Esophagus muscularis mucosa (tissue), 4 donors: ENCODE data around the gene PCDHB7. TPM values are rescaled to one million over a fixed set of nuclear protein-coding genes. Genes with fewer than 3 reads are reported as not detected.
A peak's percentile ranks its signal among the peaks of the same experiment; 100 is the strongest.
"Not testable (repeated sequence)": the region's sequence is repeated elsewhere in the genome, so short reads cannot be mapped to it uniquely, and the experiment has no call there.

Experiments used
- DNase-seq: peaks from one replicate; pipeline ENCODE4 v3.0.0-alpha.2; 2017; ENCODE audit errors: extremely low spot score
- H3K27ac ChIP-seq, 4 donors: fragments of 200-600 bp; sonication (generic); replicated peaks in 1 of 4; 1 replicate in 3 of 4; 2 replicates in 1 of 4; pipeline ENCODE4 v1.5.1; 2016 to 2019; ENCODE audit warnings: mild to moderate bottlenecking in 1 of 4
- H3K27me3 ChIP-seq, 4 donors: fragments of 200-600 bp; sonication (generic); one replicate each; pipeline versions ENCODE4 v1.5.1 to v1.6.0; 2016 to 2019
- H3K36me3 ChIP-seq, 4 donors: fragments of 200-600 bp; sonication (generic); one replicate each; pipeline ENCODE4 v1.5.1; 2016 to 2019
- H3K4me1 ChIP-seq, 4 donors: fragments of 200-600 bp; sonication (generic); one replicate each; pipeline ENCODE4 v1.5.1; 2016 to 2019
- H3K4me3 ChIP-seq, 4 donors: fragments of 200-600 bp; sonication (generic); 1 replicate in 2 of 4; 2 replicates in 2 of 4; pipeline ENCODE4 v1.5.1; 2016 to 2019; ENCODE audit warnings: mild to moderate bottlenecking in 4 of 4, moderate library complexity in 1 of 4
- H3K9me3 ChIP-seq, 4 donors: fragments of 200-600 bp; sonication (generic); 1 replicate in 3 of 4; 2 replicates in 1 of 4; pipeline ENCODE4 v1.5.1; 2016 to 2019
- CTCF ChIP-seq, 3 experiments: fragments of 200-600 bp in 2 of 3; fragments of 450-650 bp in 1 of 3; sonication (generic) in 2 of 3; IDR thresholded peaks; one replicate each; pipeline ENCODE4 v1.5.1; 2017 to 2019; ENCODE audit warnings: antibody characterized with exemption in 3 of 3, mild to moderate bottlenecking in 2 of 3, moderate library complexity in 1 of 3
- EP300 ChIP-seq: sonication (generic); formaldehyde crosslinking; IDR thresholded peaks from one replicate; pipeline ENCODE4 v1.6.1; 2017; ENCODE audit warnings: antibody characterized with exemption
- POLR2A ChIP-seq: fragments of 450-650 bp; IDR thresholded peaks from one replicate; pipeline ENCODE4 v1.6.1; 2017; ENCODE audit warnings: antibody characterized with exemption, moderate library complexity, mild to moderate bottlenecking, low read depth
- POLR2AphosphoS5 ChIP-seq, 2 donors: sonication (generic); formaldehyde crosslinking; IDR thresholded peaks; one replicate each; pipeline ENCODE4 v1.6.1; 2017; ENCODE audit warnings: antibody characterized with exemption in 2 of 2
- WGBS: methylation state at CpG from one replicate; pipeline ENCODE4 v1.1.5; 2018; 5-methylcytosine and 5-hydroxymethylcytosine counted together
- intact Hi-C: fragments of 100-400 bp; cut with DNase I; formaldehyde crosslinking; loops from one replicate; pipeline ENCODE4 v1.15.1; 2023
- total RNA-seq, 4 donors: library from RNA; depleted of rRNA; stranded (reverse); fragments of >200 nt; gene quantifications; one replicate each; pipeline versions ENCODE4 v1.1.0 to v1.2.1, GENCODE V29; 2016

Gene PCDHB7
- total RNA-seq, 4 donors from 2014 or later = 1.1 to 2.9 (median 2.5) TPM

GRCh38 chr5:141180313-141180712 is 7.9 kb downstream of the PCDHB7 start:
- H3K9me3 ChIP-seq = peaks cover 0 to 82% (median 52%) of the 10 kb centered on the region in 4 donors
- WGBS = 63% methylated on average over 1 of the region's 1 CpG
- TF ChIP-seq CTCF (IDR thresholded peaks at IDR 0.05) (no peak), POLR2AphosphoS5 (IDR thresholded peaks at IDR 0.05) (no peak), EP300 (no peak), POLR2A (no peak)
- H3K4me3 ChIP-seq = no peak overlapping the region
- H3K27ac ChIP-seq = no peak overlapping the region
- DNase-seq = no peak
- H3K36me3 ChIP-seq = no peaks in the 10 kb centered on the region
- intact Hi-C loops = no loop called here
- H3K27me3 ChIP-seq = peaks cover 0 to 79% (median 2%) of the 10 kb centered on the region in 4 donors
- no peaks in the 10 kb centered on the region for H3K4me1 ChIP-seq

DNA sequence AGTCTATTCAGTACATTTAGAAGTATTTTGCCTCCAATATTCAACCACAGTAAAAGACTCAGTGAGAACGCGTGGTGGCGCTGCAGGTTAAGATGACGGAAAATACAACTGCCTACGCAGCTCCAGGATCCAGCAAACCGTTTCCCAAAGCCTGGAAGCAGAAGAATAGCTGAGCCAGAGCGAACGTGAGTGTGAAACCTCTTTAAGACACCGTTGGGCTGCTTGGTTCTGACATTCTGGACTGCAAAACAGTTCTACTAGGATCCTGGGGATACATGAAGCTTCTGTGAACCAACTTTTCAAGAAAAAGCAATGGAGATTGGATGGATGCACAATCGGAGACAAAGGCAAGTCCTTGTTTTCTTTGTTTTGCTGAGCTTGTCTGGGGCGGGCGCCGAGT is 9.8 kb downstream of the PCDHB7 start, which contains the start of gene PCDHB16:
TSS of gene PCDHB16 (plus strand) at position 140 of the 400 bp plus-strand sequence. CDS start at position 313, 173 bp downstream.
- Histone ChIP-seq H3K36me3 (peaks cover 0 to 3% (median 0%) of the 10 kb centered on the region in 4 donors), H3K27me3 (peaks cover 0 to 76% (median 2%) of the 10 kb centered on the region in 4 donors), H3K27ac (peak within 1 kb of the TSS; percentile 24 to 48 (median 30)), H3K4me3 (peak within 1 kb of the TSS; percentile 40 to 52 (median 43)), H3K4me1 (no peaks in the 10 kb centered on the region), H3K9me3 (peaks cover 0 to 80% (median 48%) of the 10 kb centered on the region in 4 donors)
- peak; percentile 36 to 42 (median 37) for TF ChIP-seq CTCF (IDR thresholded peaks at IDR 0.05)
- peak in 1 of 2 donors; percentile 8 for TF ChIP-seq POLR2AphosphoS5 (IDR thresholded peaks at IDR 0.05)
- no peak for TF ChIP-seq EP300
- no peak for DNase-seq
- 8% methylated on average over 13 of the region's 13 CpGs for WGBS
- intact Hi-C loops = no loop called here

- DNase-seq, H3K36me3 ChIP-seq, intact Hi-C loops, H3K27ac ChIP-seq, H3K4me3 ChIP-seq, H3K4me1 ChIP-seq: not testable (repeated sequence)
- 30% methylated on average over 7 of the region's 69 CpGs for WGBS
- H3K27me3 ChIP-seq = peaks cover 0 to 75% (median 2%) of the 10 kb centered on the region in 4 donors
- H3K9me3 ChIP-seq = peaks cover 0 to 79% (median 49%) of the 10 kb centered on the region in 4 donors
Observed at GRCh38 chr5:141184117-141184855, 11.8 kb downstream of the PCDHB7 start.

GRCh38 chr5:141186897-141187512 is 14.6 kb downstream of the PCDHB7 start, which contains the start of gene PCDHB9:
PCDHB9 (plus strand) TSS chr5:141187161; CDS start chr5:141187319, 158 bp downstream.
- DNase-seq = no peak
- H3K27me3 ChIP-seq = peaks cover 0 to 61% (median 0%) of the 10 kb centered on the region in 4 donors
- H3K27ac ChIP-seq = no peak within 1 kb of the TSS
- peak within 1 kb of the TSS in 1 of 4 donors; percentile 40 for H3K4me3 ChIP-seq
- peaks cover 0 to 88% (median 65%) of the 10 kb centered on the region in 4 donors for H3K9me3 ChIP-seq
- WGBS = 17% methylated on average over 9 of the region's 9 CpGs
- intact Hi-C loops = no loop called here
- no peaks in the 10 kb centered on the region for H3K4me1 ChIP-seq
- TF ChIP-seq CTCF (IDR thresholded peaks at IDR 0.05) = peak in 2 of 3 experiments; percentile 5 to 35
- no peak for TF ChIP-seq POLR2A
- peaks cover 0 to 3% (median 0%) of the 10 kb centered on the region in 4 donors for H3K36me3 ChIP-seq

GRCh38 chr5:141188682-141189081 is 16.2 kb downstream of the PCDHB7 start:
- H3K36me3 ChIP-seq, DNase-seq, H3K4me1 ChIP-seq, H3K4me3 ChIP-seq, H3K27ac ChIP-seq, intact Hi-C loops: not testable (repeated sequence)
- H3K27me3 ChIP-seq = peaks cover 0 to 44% (median 0%) of the 10 kb centered on the region in 4 donors
- 23% methylated on average over 21 of the region's 37 CpGs for WGBS
- peaks cover 0 to 86% (median 63%) of the 10 kb centered on the region in 4 donors for H3K9me3 ChIP-seq

GRCh38 chr5:141189131-141189530 is 16.7 kb downstream of the PCDHB7 start:
- intact Hi-C loops, H3K36me3 ChIP-seq, H3K27ac ChIP-seq, H3K4me1 ChIP-seq, H3K4me3 ChIP-seq, DNase-seq: not testable (repeated sequence)
- Histone ChIP-seq H3K27me3 (peaks cover 0 to 41% (median 0%) of the 10 kb centered on the region in 4 donors), H3K9me3 (peaks cover 0 to 84% (median 62%) of the 10 kb centered on the region in 4 donors)
- WGBS = no CpG with 5 or more reads among the region's 35 CpGs
